Liver (tissue), 3 donors: ENCODE measurements around the gene SEMA3E.

Experiments
- SP1 ChIP-seq: IDR thresholded peaks from 2 replicates; pipeline ENCODE4 v1.6.1; 2018; ENCODE audit warnings: antibody characterized with exemption, mild to moderate bottlenecking
- TAF1 ChIP-seq: conservative IDR thresholded peaks from 2 replicates; pipeline ENCODE4 v1.6.1; 2016; ENCODE audit warnings: antibody characterized with exemption, mild to moderate bottlenecking
- YY1 ChIP-seq: IDR thresholded peaks from 2 replicates; pipeline ENCODE4 v1.6.1; 2016; ENCODE audit warnings: antibody characterized with exemption, mild to moderate bottlenecking
- TF ChIP-seq, protein P1 (sequence below): fragments of 150-350 bp; IDR thresholded peaks from 2 replicates; pipeline ENCODE4 v1.5.1; 2017; ENCODE audit warnings: improper control_type of control experiment, low read depth, low read length; ENCODE audit not compliant: missing input control
- TF ChIP-seq, protein P2 (sequence below): IDR thresholded peaks from 2 replicates; pipeline ENCODE4 v1.6.1; 2016; ENCODE audit warnings: antibody characterized with exemption, mild to moderate bottlenecking
- TF ChIP-seq, protein P3 (sequence below): IDR thresholded peaks from 2 replicates; pipeline ENCODE4 v1.6.1; 2016; ENCODE audit warnings: antibody characterized with exemption
- TF ChIP-seq, protein P4 (sequence below): IDR thresholded peaks from 2 replicates; pipeline ENCODE4 v1.6.1; 2016; ENCODE audit warnings: antibody characterized with exemption
- donor health status: healthy.
- donor health status: healthy.

DNA sequence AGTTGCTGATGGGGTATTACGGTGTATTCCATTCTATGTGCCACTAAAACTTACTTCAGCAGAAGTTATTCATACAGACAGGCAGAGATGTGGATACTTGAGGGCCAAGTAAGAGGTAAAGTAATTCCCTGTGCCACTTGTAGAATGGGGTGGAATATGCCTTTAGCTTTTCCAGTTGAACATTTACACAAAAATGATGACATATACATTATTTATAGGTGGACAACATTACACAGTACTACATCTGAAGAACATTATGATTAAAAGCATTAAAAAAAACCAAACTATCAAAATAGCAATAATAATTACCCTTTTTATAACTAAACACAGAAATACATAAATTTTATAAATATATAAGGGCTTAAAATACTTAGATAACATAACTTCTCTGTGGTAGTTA lies 3.5 kb upstream of the SEMA3E start:
- TF ChIP-seq, protein P1, sequence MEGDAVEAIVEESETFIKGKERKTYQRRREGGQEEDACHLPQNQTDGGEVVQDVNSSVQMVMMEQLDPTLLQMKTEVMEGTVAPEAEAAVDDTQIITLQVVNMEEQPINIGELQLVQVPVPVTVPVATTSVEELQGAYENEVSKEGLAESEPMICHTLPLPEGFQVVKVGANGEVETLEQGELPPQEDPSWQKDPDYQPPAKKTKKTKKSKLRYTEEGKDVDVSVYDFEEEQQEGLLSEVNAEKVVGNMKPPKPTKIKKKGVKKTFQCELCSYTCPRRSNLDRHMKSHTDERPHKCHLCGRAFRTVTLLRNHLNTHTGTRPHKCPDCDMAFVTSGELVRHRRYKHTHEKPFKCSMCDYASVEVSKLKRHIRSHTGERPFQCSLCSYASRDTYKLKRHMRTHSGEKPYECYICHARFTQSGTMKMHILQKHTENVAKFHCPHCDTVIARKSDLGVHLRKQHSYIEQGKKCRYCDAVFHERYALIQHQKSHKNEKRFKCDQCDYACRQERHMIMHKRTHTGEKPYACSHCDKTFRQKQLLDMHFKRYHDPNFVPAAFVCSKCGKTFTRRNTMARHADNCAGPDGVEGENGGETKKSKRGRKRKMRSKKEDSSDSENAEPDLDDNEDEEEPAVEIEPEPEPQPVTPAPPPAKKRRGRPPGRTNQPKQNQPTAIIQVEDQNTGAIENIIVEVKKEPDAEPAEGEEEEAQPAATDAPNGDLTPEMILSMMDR, result no peak
- TF ChIP-seq, protein P2, sequence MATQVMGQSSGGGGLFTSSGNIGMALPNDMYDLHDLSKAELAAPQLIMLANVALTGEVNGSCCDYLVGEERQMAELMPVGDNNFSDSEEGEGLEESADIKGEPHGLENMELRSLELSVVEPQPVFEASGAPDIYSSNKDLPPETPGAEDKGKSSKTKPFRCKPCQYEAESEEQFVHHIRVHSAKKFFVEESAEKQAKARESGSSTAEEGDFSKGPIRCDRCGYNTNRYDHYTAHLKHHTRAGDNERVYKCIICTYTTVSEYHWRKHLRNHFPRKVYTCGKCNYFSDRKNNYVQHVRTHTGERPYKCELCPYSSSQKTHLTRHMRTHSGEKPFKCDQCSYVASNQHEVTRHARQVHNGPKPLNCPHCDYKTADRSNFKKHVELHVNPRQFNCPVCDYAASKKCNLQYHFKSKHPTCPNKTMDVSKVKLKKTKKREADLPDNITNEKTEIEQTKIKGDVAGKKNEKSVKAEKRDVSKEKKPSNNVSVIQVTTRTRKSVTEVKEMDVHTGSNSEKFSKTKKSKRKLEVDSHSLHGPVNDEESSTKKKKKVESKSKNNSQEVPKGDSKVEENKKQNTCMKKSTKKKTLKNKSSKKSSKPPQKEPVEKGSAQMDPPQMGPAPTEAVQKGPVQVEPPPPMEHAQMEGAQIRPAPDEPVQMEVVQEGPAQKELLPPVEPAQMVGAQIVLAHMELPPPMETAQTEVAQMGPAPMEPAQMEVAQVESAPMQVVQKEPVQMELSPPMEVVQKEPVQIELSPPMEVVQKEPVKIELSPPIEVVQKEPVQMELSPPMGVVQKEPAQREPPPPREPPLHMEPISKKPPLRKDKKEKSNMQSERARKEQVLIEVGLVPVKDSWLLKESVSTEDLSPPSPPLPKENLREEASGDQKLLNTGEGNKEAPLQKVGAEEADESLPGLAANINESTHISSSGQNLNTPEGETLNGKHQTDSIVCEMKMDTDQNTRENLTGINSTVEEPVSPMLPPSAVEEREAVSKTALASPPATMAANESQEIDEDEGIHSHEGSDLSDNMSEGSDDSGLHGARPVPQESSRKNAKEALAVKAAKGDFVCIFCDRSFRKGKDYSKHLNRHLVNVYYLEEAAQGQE, result no peak
- TF ChIP-seq TAF1 (no peak), YY1 (no peak), SP1 (no peak)
- TF ChIP-seq, protein P3, sequence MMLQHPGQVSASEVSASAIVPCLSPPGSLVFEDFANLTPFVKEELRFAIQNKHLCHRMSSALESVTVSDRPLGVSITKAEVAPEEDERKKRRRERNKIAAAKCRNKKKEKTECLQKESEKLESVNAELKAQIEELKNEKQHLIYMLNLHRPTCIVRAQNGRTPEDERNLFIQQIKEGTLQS, result no peak
- TF ChIP-seq, protein P4, sequence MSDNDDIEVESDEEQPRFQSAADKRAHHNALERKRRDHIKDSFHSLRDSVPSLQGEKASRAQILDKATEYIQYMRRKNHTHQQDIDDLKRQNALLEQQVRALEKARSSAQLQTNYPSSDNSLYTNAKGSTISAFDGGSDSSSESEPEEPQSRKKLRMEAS, result no peak
